Tibial nerve (tissue), 4 donors: Measurements from ENCODE around the gene MMGT1. TPM values are rescaled to one million over a fixed set of nuclear protein-coding genes. Genes with fewer than 3 reads are reported as not detected.

ENCODE experiments used
- DNase-seq, 2 donors: peaks; one replicate each; pipeline ENCODE4 v3.0.0-alpha.2; 2019; ENCODE audit warnings: low spot score in 2 of 2
- H3K27ac ChIP-seq, 4 donors: fragments of 200-600 bp; sonication (generic) in 3 of 4; one replicate each; pipeline ENCODE4 v1.5.1; 2017 to 2019; ENCODE audit warnings: mild to moderate bottlenecking in 1 of 4
- H3K27me3 ChIP-seq, 2 donors: fragments of 200-600 bp; sonication (generic) in 1 of 2; one replicate each; pipeline versions ENCODE4 v1.5.1 to v1.6.0; 2017 to 2019
- H3K36me3 ChIP-seq, 3 donors: fragments of 200-600 bp; sonication (generic); one replicate each; pipeline ENCODE4 v1.5.1; 2018 to 2019
- H3K4me1 ChIP-seq, 4 donors: fragments of 200-600 bp; sonication (generic) in 3 of 4; one replicate each; pipeline ENCODE4 v1.5.1; 2017 to 2019
- H3K4me3 ChIP-seq, 4 donors: fragments of 200-600 bp; sonication (generic) in 3 of 4; one replicate each; pipeline ENCODE4 v1.5.1; 2017 to 2019; ENCODE audit warnings: mild to moderate bottlenecking in 1 of 4, moderate library complexity in 1 of 4
- H3K9me3 ChIP-seq, 4 donors: fragments of 200-600 bp; sonication (generic) in 3 of 4; one replicate each; pipeline ENCODE4 v1.5.1; 2017 to 2019
- EP300 ChIP-seq, 2 donors: sonication (generic); formaldehyde crosslinking; IDR thresholded peaks; one replicate each; pipeline ENCODE4 v1.6.1; 2017; ENCODE audit warnings: antibody characterized with exemption in 2 of 2, mild to moderate bottlenecking in 1 of 2
- POLR2A ChIP-seq, 2 donors: fragments of 450-650 bp; IDR thresholded peaks; one replicate each; pipeline ENCODE4 v1.6.1; 2017; ENCODE audit warnings: antibody characterized with exemption in 2 of 2, mild to moderate bottlenecking in 2 of 2, moderate library complexity in 2 of 2
- WGBS, 2 donors: methylation state at CpG; one replicate each; pipeline ENCODE4 v1.1.5; 2018; 5-methylcytosine and 5-hydroxymethylcytosine counted together
- total RNA-seq, 4 donors: library from RNA; depleted of rRNA; stranded (reverse); fragments of >200 nt; gene quantifications; one replicate each; pipeline ENCODE4 v1.1.0, GENCODE V29; 2016
- TF ChIP-seq, protein P1 (sequence below), 5 experiments: fragments of 200-600 bp in 3 of 5; fragments of 450-650 bp in 2 of 5; sonication (generic) in 3 of 5; IDR thresholded peaks; one replicate each; pipeline ENCODE4 v1.5.1; 2016 to 2019; ENCODE audit warnings: antibody characterized with exemption in 5 of 5, mild to moderate bottlenecking in 3 of 5, moderate library complexity in 2 of 5

Gene MMGT1
- total RNA-seq, 4 donors from 2014 or later: 24.1 to 31.6 (median 28.3) TPM

GRCh38 chrX:135975421-135975820 lies 1.6 kb upstream of the MMGT1 start:
- no peak for TF ChIP-seq EP300 (IDR thresholded peaks at IDR 0.05)
- TF ChIP-seq POLR2A (IDR thresholded peaks at IDR 0.05): no peak
- TF ChIP-seq, protein P1, sequence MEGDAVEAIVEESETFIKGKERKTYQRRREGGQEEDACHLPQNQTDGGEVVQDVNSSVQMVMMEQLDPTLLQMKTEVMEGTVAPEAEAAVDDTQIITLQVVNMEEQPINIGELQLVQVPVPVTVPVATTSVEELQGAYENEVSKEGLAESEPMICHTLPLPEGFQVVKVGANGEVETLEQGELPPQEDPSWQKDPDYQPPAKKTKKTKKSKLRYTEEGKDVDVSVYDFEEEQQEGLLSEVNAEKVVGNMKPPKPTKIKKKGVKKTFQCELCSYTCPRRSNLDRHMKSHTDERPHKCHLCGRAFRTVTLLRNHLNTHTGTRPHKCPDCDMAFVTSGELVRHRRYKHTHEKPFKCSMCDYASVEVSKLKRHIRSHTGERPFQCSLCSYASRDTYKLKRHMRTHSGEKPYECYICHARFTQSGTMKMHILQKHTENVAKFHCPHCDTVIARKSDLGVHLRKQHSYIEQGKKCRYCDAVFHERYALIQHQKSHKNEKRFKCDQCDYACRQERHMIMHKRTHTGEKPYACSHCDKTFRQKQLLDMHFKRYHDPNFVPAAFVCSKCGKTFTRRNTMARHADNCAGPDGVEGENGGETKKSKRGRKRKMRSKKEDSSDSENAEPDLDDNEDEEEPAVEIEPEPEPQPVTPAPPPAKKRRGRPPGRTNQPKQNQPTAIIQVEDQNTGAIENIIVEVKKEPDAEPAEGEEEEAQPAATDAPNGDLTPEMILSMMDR (IDR thresholded peaks at IDR 0.05): no peak

DNA sequence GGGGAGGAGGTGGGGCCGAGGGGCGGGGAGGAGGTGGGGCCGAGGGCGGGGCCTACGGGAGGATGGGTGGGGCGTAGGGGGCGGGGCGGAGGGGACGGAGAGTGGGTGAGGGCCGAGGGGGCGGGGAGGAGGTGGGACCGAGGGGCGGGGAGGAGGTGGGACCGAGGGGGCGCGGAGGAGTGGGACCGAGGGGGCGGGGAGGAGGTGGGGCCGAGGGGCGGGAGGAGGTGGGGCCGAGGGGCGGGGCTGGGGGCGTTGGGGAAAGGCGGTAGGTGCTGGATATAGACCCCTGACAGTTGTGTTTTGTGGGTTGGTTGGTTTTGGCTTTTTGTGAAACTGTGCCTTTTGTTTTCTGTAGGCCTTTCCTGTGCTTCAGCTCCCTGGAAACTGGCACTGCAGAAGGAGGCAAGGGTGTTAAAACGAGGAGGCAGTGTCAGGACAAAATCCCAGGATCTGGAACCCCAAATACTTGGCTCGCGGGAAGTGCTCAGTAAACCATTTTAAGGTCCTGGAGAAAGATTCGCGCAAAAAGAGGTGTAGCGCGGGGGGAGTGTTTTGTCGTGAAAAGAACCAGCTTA lies 580 bp upstream of the MMGT1 start:
- WGBS, 2 donors: 1 to 46% methylated on average over 8 to 25 of the region's 32 CpGs
- peak; percentile 61 to 63 for DNase-seq
- H3K4me1 ChIP-seq: peaks cover 0 to 16% (median 0%) of the 10 kb centered on the region in 4 donors
- peak overlapping the region; percentile 24 to 47 (median 34) for H3K4me3 ChIP-seq
- TF ChIP-seq, protein P1 (IDR thresholded peaks at IDR 0.05): no peak
- TF ChIP-seq POLR2A (IDR thresholded peaks at IDR 0.05): peak in 1 of 2 donors; percentile 24
- no peaks in the 10 kb centered on the region for H3K9me3 ChIP-seq
- peak overlapping the region in 3 of 4 donors; percentile 64 to 84 (median 73) for H3K27ac ChIP-seq
- no peaks in the 10 kb centered on the region for H3K36me3 ChIP-seq
- no peaks in the 10 kb centered on the region for H3K27me3 ChIP-seq

More at GRCh38 chrX:135975421-135975820, 1.6 kb upstream of the MMGT1 start:
- no peaks in the 10 kb centered on the region for H3K36me3 ChIP-seq
- H3K27ac ChIP-seq: peak overlapping the region in 1 of 4 donors; percentile 36
- no peak overlapping the region for H3K4me3 ChIP-seq
- WGBS, 2 donors: 40 to 47% methylated on average over 1 of the region's 1 CpG
- DNase-seq: no peak
- peaks cover 0 to 16% (median 0%) of the 10 kb centered on the region in 4 donors for H3K4me1 ChIP-seq
- peaks cover 0 to 3% of the 10 kb centered on the region in 2 donors for H3K27me3 ChIP-seq
- no peaks in the 10 kb centered on the region for H3K9me3 ChIP-seq

GRCh38 chrX:135973025-135973547 lies 702 bp downstream of the MMGT1 start:
- Histone ChIP-seq H3K27ac (peak overlapping the region; percentile 92 to 96 (median 94)), H3K4me3 (peak overlapping the region; percentile 60 to 79 (median 66))
- 5 to 38% methylated on average over 6 to 10 of the region's 10 CpGs for WGBS, 2 donors

DNA sequence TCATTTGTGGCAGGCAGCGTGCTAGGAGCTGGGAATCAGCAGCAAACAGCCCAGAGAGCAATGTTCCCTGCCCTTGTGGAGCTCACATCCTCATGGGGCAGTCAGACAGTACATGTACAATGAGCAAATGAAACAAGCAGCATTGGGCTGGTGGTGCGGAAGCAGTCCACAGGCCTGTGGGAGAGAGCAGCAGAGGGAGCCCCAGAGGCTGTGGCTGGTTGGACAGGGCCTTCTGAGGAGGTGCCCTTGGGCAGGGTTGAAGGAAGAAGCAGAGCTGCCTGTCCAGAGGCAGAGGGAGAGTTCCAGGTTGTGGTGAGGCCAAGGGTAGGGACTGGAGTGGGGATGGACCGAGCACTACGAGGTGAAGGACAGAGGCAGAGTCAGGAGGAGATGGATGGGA lies 22.5 kb downstream of the MMGT1 start:
- Histone ChIP-seq H3K4me3 (no peak overlapping the region), H3K27me3 (no peaks in the 10 kb centered on the region), H3K4me1 (no peaks in the 10 kb centered on the region), H3K36me3 (no peaks in the 10 kb centered on the region), H3K27ac (no peak overlapping the region), H3K9me3 (no peaks in the 10 kb centered on the region)
- TF ChIP-seq POLR2A (IDR thresholded peaks at IDR 0.05): no peak
- TF ChIP-seq EP300 (IDR thresholded peaks at IDR 0.05): no peak
- TF ChIP-seq, protein P1 (IDR thresholded peaks at IDR 0.05): no peak
- no peak for DNase-seq
- WGBS, 2 donors: 65 to 91% methylated on average over 4 of the region's 4 CpGs

More at GRCh38 chrX:135973025-135973547, 702 bp downstream of the MMGT1 start:
- peak in 1 of 2 donors; percentile 5 for DNase-seq
- Histone ChIP-seq H3K9me3 (no peaks in the 10 kb centered on the region), H3K27me3 (no peaks in the 10 kb centered on the region), H3K36me3 (peaks cover 0 to 4% (median 0%) of the 10 kb centered on the region in 3 donors), H3K4me1 (peaks cover 0 to 16% (median 0%) of the 10 kb centered on the region in 4 donors)
- no peak for TF ChIP-seq EP300 (IDR thresholded peaks at IDR 0.05)
- TF ChIP-seq, protein P1 (IDR thresholded peaks at IDR 0.05): no peak
- no peak for TF ChIP-seq POLR2A (IDR thresholded peaks at IDR 0.05)

GRCh38 chrX:135944486-135944885 lies 29.3 kb downstream of the MMGT1 start:
- DNase-seq: no peak
- Histone ChIP-seq H3K27ac (no peak overlapping the region), H3K4me1 (no peaks in the 10 kb centered on the region), H3K4me3 (no peak overlapping the region), H3K9me3 (no peaks in the 10 kb centered on the region), H3K36me3 (peaks cover 0 to 14% (median 0%) of the 10 kb centered on the region in 3 donors), H3K27me3 (no peaks in the 10 kb centered on the region)
- no peak for TF ChIP-seq POLR2A (IDR thresholded peaks at IDR 0.05)
- TF ChIP-seq EP300 (IDR thresholded peaks at IDR 0.05): no peak
- TF ChIP-seq, protein P1 (IDR thresholded peaks at IDR 0.05): no peak
- WGBS, 2 donors: 68 to 80% methylated on average over 2 of the region's 2 CpGs
